Esophagus muscularis mucosa (tissue), 4 donors: ENCODE data around the gene DBR1. TPM values are rescaled to one million over a fixed set of nuclear protein-coding genes. Genes with fewer than 3 reads are reported as not detected.

ENCODE experiments used
- DNase-seq: peaks from one replicate; pipeline ENCODE4 v3.0.0-alpha.2; 2017; ENCODE audit errors: extremely low spot score
- H3K27ac ChIP-seq, 4 donors: fragments of 200-600 bp; sonication (generic); replicated peaks in 1 of 4; 1 replicate in 3 of 4; 2 replicates in 1 of 4; pipeline ENCODE4 v1.5.1; 2016 to 2019; ENCODE audit warnings: mild to moderate bottlenecking in 1 of 4
- H3K27me3 ChIP-seq, 4 donors: fragments of 200-600 bp; sonication (generic); one replicate each; pipeline versions ENCODE4 v1.5.1 to v1.6.0; 2016 to 2019
- H3K36me3 ChIP-seq, 4 donors: fragments of 200-600 bp; sonication (generic); one replicate each; pipeline ENCODE4 v1.5.1; 2016 to 2019
- H3K4me1 ChIP-seq, 4 donors: fragments of 200-600 bp; sonication (generic); one replicate each; pipeline ENCODE4 v1.5.1; 2016 to 2019
- H3K4me3 ChIP-seq, 4 donors: fragments of 200-600 bp; sonication (generic); 1 replicate in 2 of 4; 2 replicates in 2 of 4; pipeline ENCODE4 v1.5.1; 2016 to 2019; ENCODE audit warnings: mild to moderate bottlenecking in 4 of 4, moderate library complexity in 1 of 4
- H3K9me3 ChIP-seq, 4 donors: fragments of 200-600 bp; sonication (generic); 1 replicate in 3 of 4; 2 replicates in 1 of 4; pipeline ENCODE4 v1.5.1; 2016 to 2019
- CTCF ChIP-seq, 3 experiments: fragments of 200-600 bp in 2 of 3; fragments of 450-650 bp in 1 of 3; sonication (generic) in 2 of 3; IDR thresholded peaks; one replicate each; pipeline ENCODE4 v1.5.1; 2017 to 2019; ENCODE audit warnings: antibody characterized with exemption in 3 of 3, mild to moderate bottlenecking in 2 of 3, moderate library complexity in 1 of 3
- EP300 ChIP-seq: sonication (generic); formaldehyde crosslinking; IDR thresholded peaks from one replicate; pipeline ENCODE4 v1.6.1; 2017; ENCODE audit warnings: antibody characterized with exemption
- POLR2A ChIP-seq: fragments of 450-650 bp; IDR thresholded peaks from one replicate; pipeline ENCODE4 v1.6.1; 2017; ENCODE audit warnings: antibody characterized with exemption, moderate library complexity, mild to moderate bottlenecking, low read depth
- POLR2AphosphoS5 ChIP-seq, 2 donors: sonication (generic); formaldehyde crosslinking; IDR thresholded peaks; one replicate each; pipeline ENCODE4 v1.6.1; 2017; ENCODE audit warnings: antibody characterized with exemption in 2 of 2
- WGBS: methylation state at CpG from one replicate; pipeline ENCODE4 v1.1.5; 2018; 5-methylcytosine and 5-hydroxymethylcytosine counted together
- intact Hi-C: fragments of 100-400 bp; cut with DNase I; formaldehyde crosslinking; loops from one replicate; pipeline ENCODE4 v1.15.1; 2023
- total RNA-seq, 4 donors: library from RNA; depleted of rRNA; stranded (reverse); fragments of >200 nt; gene quantifications; one replicate each; pipeline versions ENCODE4 v1.1.0 to v1.2.1, GENCODE V29; 2016

Gene DBR1
- total RNA-seq: 10 to 100 TPM; 10.4 to 12.7 (median 11.7) TPM

GRCh38 chr3:138174421-138175131 lies at the start of gene DBR1:
Gene DBR1 (minus strand): TSS chr3:138174921. CDS start chr3:138174795, 126 bp downstream.
- DNase-seq: peak; percentile 92
- Histone ChIP-seq H3K4me1 (peaks cover 13 to 30% (median 28%) of the 10 kb centered on the region in 4 donors), H3K27me3 (no peaks in the 10 kb centered on the region), H3K36me3 (peaks cover 8 to 33% (median 17%) of the 10 kb centered on the region in 4 donors), H3K9me3 (no peaks in the 10 kb centered on the region), H3K27ac (peak within 1 kb of the TSS; percentile 79 to 83 (median 80)), H3K4me3 (peak within 1 kb of the TSS; percentile 70 to 91 (median 78))
- intact Hi-C loops: no loop called here
- TF ChIP-seq EP300: no peak
- TF ChIP-seq POLR2AphosphoS5 (IDR thresholded peaks at IDR 0.05): peak; percentile 76 to 80
- WGBS: 0% methylated on average over 12 of the region's 38 CpGs

- intact Hi-C loops: no loop called here
- Histone ChIP-seq H3K4me1 (peaks cover 9 to 66% (median 45%) of the 10 kb centered on the region in 4 donors), H3K27ac (peak overlapping the region in 3 of 4 donors; percentile 41 to 55 (median 46)), H3K9me3 (no peaks in the 10 kb centered on the region), H3K4me3 (no peak overlapping the region), H3K36me3 (peaks cover 30 to 51% (median 43%) of the 10 kb centered on the region in 4 donors), H3K27me3 (no peaks in the 10 kb centered on the region)
- no peak for DNase-seq
- 46% methylated on average over 2 of the region's 2 CpGs for WGBS
- TF ChIP-seq POLR2AphosphoS5 (IDR thresholded peaks at IDR 0.05): no peak
- TF ChIP-seq POLR2A: no peak
Measured at GRCh38 chr3:138222942-138223287, 48.2 kb upstream of the DBR1 start.

- H3K4me1 ChIP-seq: peaks cover 9 to 63% (median 42%) of the 10 kb centered on the region in 4 donors
- H3K27me3 ChIP-seq: no peaks in the 10 kb centered on the region
- 38% methylated on average over 2 of the region's 2 CpGs for WGBS
- no peaks in the 10 kb centered on the region for H3K9me3 ChIP-seq
- peaks cover 30 to 45% (median 38%) of the 10 kb centered on the region in 4 donors for H3K36me3 ChIP-seq
- intact Hi-C loops: no loop called here
- no peak for DNase-seq
- peak overlapping the region in 3 of 4 donors; percentile 41 to 55 (median 46) for H3K27ac ChIP-seq
- TF ChIP-seq EP300 (no peak), POLR2AphosphoS5 (IDR thresholded peaks at IDR 0.05) (no peak)
- H3K4me3 ChIP-seq: no peak overlapping the region
Measured at GRCh38 chr3:138222131-138222941, 47.6 kb upstream of the DBR1 start.

- intact Hi-C loops: no loop called here
- no peak for DNase-seq
- Histone ChIP-seq H3K4me3 (no peak overlapping the region), H3K27ac (no peak overlapping the region), H3K27me3 (no peaks in the 10 kb centered on the region), H3K9me3 (no peaks in the 10 kb centered on the region), H3K36me3 (peaks cover 21 to 31% (median 24%) of the 10 kb centered on the region in 4 donors), H3K4me1 (peaks cover 9 to 50% (median 33%) of the 10 kb centered on the region in 4 donors)
- WGBS: 88% methylated on average over 4 of the region's 4 CpGs
- TF ChIP-seq CTCF (IDR thresholded peaks at IDR 0.05) (no peak), POLR2AphosphoS5 (IDR thresholded peaks at IDR 0.05) (no peak), EP300 (no peak)
Measured at GRCh38 chr3:138220788-138221187, 46.1 kb upstream of the DBR1 start.

GRCh38 chr3:138220242-138220641 lies 45.5 kb upstream of the DBR1 start:
- intact Hi-C loops: no loop called here
- H3K9me3 ChIP-seq: no peaks in the 10 kb centered on the region
- 100% methylated on average over 1 of the region's 1 CpG for WGBS
- DNase-seq: no peak
- TF ChIP-seq POLR2AphosphoS5 (IDR thresholded peaks at IDR 0.05) (no peak), EP300 (no peak), CTCF (IDR thresholded peaks at IDR 0.05) (no peak), POLR2A (no peak)
- no peak overlapping the region for H3K4me3 ChIP-seq
- H3K36me3 ChIP-seq: peaks cover 15 to 25% (median 19%) of the 10 kb centered on the region in 4 donors
- H3K27me3 ChIP-seq: no peaks in the 10 kb centered on the region
- H3K27ac ChIP-seq: no peak overlapping the region
- peaks cover 9 to 50% (median 33%) of the 10 kb centered on the region in 4 donors for H3K4me1 ChIP-seq

GRCh38 chr3:138219255-138219654 lies 44.5 kb upstream of the DBR1 start:
- H3K36me3 ChIP-seq: peaks cover 6 to 15% (median 10%) of the 10 kb centered on the region in 4 donors
- intact Hi-C loops: no loop called here
- peaks cover 9 to 50% (median 33%) of the 10 kb centered on the region in 4 donors for H3K4me1 ChIP-seq
- H3K27me3 ChIP-seq: no peaks in the 10 kb centered on the region
- no peak for DNase-seq
- TF ChIP-seq POLR2A: no peak
- TF ChIP-seq CTCF (IDR thresholded peaks at IDR 0.05): no peak
- TF ChIP-seq POLR2AphosphoS5 (IDR thresholded peaks at IDR 0.05): no peak
- no peak for TF ChIP-seq EP300
- H3K4me3 ChIP-seq: no peak overlapping the region
- 48% methylated on average over 1 of the region's 1 CpG for WGBS
- H3K9me3 ChIP-seq: no peaks in the 10 kb centered on the region
- H3K27ac ChIP-seq: no peak overlapping the region
